ENCODE data around the gene ALDH2. TPM values are rescaled to one million over a fixed set of nuclear protein-coding genes. Genes with fewer than 3 reads are reported as not detected.

The ALDH2 gene
- total RNA-seq, 1 donor from 2014 or later: 55.2 TPM

DNA sequence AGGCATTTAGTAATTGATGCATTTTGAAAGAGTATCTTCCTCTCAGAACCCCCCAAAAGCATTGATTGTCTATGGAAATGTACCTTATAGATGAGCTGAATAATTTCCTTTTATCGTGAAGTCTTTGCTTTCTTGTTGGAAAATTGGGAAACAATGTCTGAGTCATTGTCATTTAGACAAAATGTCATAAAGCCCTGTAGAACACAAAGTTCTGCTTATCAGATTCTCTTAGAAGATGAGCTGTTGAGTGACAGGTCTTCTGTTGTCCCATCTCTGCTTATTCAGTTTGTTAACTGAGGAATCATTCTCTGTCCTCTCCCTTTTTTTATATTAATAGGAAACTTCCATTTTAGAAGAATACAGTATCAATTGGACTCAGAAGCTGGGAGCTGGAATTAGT, 98.2 kb downstream of the ALDH2 start:
- Mint-ChIP-seq H3K4me3 (ENCODE audit: unreplicated experiment) (no peak overlapping the region), H3K9me3 (ENCODE audit: unreplicated experiment) (no peaks in the 10 kb centered on the region), H3K4me1 (ENCODE audit: low read depth, unreplicated experiment) (peaks cover 7% of the 10 kb centered on the region), H3K27me3 (ENCODE audit: unreplicated experiment) (no peaks in the 10 kb centered on the region), H3K36me3 (ENCODE audit: unreplicated experiment) (no peaks in the 10 kb centered on the region), H3K27ac (ENCODE audit: unreplicated experiment) (no peak overlapping the region)
- DNase-seq: no peak
- TF ChIP-seq CTCF (IDR thresholded peaks at IDR 0.05; ENCODE audit: partially characterized antibody, unreplicated experiment): no peak

Small RNA genes lying within 50 kb of the gene (microRNA-seq; reads per million reads assigned to microRNA genes)
- gene MIR6761 (ENCODE audit: unreplicated experiment): 0.55 reads per million

Other genes with a start within 250 kb of the ALDH2 start
- 80.8 TPM for gene ATXN2, start 167.6 kb upstream of the ALDH2 start, total RNA-seq (ENCODE audit: unreplicated experiment)
- gene BRAP, start 81.0 kb upstream of the ALDH2 start, total RNA-seq (ENCODE audit: unreplicated experiment): 26.1 TPM
- gene ACAD10, start 80.9 kb upstream of the ALDH2 start, total RNA-seq (ENCODE audit: unreplicated experiment): 35.9 TPM
- gene MAPKAPK5, start 75.3 kb downstream of the ALDH2 start, total RNA-seq (ENCODE audit: unreplicated experiment): 125 TPM
- 9.7 TPM for gene TMEM116, start 246.2 kb downstream of the ALDH2 start, total RNA-seq (ENCODE audit: unreplicated experiment)
- 114 TPM for gene ERP29, start 246.5 kb downstream of the ALDH2 start, total RNA-seq (ENCODE audit: unreplicated experiment)

Measured in glutamatergic neuron (in vitro differentiated cells).